Activated CD4-positive, CD25-positive, alpha-beta regulatory T cell treated with anti-CD3 and anti-CD28 coated beads, Interleukin-2, amount 50 U/mL, for 16 hours (primary cell): ENCODE data around the gene MYO5B.

Experiments used
- DNase-seq: peaks from one replicate; pipeline ENCODE4 v3.0.0-alpha.2; 2020; ENCODE audit warnings: low read depth, low spot score

The MYO5B gene

DNA sequence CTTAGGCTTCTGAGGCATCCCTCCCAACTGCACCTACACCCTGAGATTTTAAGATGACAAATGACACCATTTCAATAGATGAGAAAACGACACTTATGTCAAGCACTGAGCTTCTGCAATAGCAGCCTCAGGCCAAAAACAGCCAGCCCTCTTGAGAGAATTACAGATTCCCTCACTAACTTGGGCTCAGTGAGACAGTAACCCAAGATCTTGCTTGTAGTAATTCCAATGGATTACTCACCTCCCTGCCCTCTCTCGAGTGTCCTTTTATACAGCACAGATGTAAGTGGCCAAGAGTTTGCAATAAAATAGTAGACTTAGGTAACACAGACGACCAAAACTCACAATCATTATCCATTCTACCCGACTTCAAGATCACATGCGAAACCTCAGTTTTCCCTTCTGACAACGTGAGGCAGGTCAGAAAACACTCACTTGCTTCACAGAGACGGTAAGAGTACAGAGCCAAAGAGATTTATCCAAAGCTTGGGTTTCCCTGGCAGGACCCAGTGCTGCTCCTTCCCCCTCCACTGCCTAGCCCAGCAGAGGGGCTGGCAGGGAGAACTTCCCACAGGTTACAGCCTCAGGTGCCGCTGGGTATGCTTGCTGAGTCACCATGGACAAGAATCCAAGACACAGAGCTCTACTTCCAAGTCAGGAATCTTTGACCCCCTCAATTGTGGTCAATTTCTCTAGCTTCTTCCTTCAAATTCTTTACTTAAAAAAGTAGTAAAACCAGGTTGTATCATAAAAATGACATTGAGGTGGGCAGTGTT, 181.4 kb downstream of the MYO5B start:
- DNase-seq, result no peak

DNA sequence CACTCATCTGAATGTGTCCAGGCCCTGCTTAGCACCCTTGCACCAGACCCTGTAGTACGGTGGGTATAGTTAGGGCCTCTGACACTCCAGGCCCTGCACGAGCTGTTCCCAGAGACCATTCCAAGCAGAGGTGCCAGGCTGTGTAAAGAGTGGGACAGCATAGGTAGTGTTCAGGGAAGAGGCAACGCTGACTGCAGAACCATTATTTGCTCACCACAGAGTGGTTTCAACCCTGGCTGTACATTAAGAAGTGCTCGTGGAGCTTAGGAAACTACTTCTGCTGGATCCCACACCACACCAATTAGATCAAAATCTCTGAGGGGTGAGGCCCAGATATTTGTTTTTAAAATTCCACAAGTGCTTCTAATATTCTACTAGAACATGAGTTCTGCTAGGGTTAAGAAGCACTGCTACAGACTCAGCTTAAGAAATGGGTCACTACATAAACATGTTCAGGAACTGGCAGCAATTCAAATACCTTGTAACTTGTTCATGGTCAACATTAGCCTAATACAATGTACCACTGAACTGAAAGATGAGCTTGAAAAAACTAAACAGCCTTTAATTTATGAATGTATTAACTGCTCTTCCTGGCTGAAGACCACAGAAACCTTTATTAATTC, 183.0 kb downstream of the MYO5B start:
- DNase-seq, result no peak

DNA sequence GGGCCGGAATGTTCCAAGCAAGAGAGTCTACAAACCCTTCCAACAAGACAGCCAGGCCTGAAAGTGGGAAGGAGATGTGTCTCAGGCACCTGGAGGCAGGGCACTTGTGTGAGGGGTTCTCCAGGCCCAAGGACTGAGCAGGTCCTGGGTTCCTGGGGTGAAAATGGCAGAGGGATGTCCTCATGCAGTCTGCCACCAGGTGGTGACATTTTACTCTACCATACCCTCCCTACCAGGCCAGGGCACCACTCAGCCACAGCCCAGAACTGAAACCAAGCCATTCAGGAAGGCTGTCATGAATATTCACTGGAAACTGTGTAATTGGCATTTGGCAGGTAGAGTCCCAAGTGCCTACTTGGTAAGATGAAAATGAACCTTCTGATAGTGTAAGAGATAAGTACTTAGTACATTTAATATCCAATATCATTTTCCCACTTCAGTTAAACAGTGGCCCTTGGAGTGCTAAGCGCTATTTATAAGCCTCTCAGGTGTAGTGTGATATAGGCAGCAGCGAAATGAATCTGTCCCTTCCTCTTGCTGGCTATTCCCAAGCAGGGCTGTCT, 185.1 kb downstream of the MYO5B start:
- no peak for DNase-seq

GRCh38 chr18:50008306-50008705, 186.6 kb downstream of the MYO5B start:
- no peak for DNase-seq

GRCh38 chr18:50006470-50007046, 188.4 kb downstream of the MYO5B start:
- no peak for DNase-seq

- no peak for DNase-seq
These were observed 190.9 kb downstream of the MYO5B start for GRCh38 chr18:50004013-50004412.

- DNase-seq, result no peak
These were observed 192.2 kb downstream of the MYO5B start for GRCh38 chr18:50002781-50003180.

- no peak for DNase-seq
These were observed 194.7 kb downstream of the MYO5B start for GRCh38 chr18:50000227-50000626.

DNA sequence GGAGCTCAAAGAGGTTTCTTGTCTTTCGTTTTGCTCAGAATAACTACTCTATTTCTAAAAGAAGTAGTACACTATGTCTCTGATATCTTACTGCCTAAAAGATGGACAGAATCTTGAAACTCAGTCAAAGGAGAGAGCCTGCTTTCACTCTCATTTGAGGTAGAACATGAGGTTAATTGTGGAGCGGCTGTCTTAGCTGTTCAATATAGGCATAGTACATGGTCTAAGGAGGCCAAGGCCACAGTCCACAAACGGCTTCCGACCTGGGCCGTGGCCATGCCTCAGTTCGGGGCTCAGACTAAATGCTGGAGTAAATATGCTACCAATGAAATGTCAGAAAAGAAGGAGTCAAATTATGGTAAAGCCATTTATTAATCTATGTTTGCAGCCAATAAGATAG, 195.8 kb downstream of the MYO5B start:
- no peak for DNase-seq

DNA sequence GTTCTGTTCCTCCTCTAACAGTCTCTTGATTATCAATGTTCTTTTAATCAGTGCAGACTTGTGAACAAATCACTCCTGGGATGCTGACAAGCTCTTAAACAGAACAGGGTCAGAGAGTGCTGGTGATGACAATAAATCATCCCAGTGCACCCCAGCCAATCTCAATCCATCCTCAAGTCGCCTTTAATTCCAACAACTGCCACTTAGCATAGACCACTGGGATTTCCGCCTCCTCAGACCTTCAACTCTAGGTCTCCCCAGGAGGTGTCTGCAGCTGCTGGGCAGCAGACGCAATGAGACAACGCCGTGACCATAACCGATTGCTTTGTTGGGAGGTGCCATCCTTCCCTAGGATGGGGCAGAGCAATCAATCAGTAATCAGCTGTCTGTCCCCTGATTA, 197.4 kb downstream of the MYO5B start:
- DNase-seq, result no peak

DNA sequence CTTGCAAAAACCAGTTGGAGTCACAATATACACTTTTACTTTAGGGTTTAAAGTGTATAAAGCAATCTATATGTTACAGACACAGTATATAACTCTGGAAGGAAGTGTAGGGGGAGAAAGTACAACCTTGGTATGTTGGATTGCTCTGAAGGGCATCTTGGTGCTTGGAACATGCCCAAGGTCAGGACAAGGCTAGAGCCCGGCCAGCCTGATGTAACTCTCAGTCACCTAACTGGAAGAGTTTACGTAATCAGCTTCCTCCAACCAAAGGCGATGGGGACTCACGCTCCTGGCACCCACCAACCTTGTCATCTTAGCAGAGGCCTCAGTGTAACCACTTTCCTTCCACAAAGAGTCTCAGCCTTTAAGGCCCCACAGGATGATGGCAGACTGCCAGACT, 200.5 kb downstream of the MYO5B start:
- DNase-seq, result no peak

GRCh38 chr18:49993299-49993698, 201.6 kb downstream of the MYO5B start:
- no peak for DNase-seq

- no peak for DNase-seq
These were observed 206.2 kb downstream of the MYO5B start for GRCh38 chr18:49988733-49989132.

DNA sequence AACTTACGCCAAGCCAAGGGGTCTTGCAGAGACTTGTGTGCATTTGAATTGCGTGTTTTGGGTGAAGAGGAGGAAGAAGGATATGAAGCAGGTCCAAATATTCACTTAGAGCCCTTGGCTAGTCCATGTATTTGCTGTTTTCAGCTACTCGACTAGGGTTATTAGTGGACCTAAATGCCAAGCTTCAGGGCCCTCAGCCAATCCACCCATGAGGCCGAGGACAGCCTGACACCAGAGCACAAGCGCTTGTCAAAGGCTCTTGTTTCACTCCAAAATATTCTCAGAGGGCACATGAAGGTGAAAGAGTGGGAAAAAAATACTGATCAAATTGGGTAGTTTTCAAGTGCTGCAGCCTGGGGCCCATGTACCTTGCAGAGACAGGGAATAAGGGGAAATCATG, 206.8 kb downstream of the MYO5B start:
- DNase-seq, result no peak

DNA sequence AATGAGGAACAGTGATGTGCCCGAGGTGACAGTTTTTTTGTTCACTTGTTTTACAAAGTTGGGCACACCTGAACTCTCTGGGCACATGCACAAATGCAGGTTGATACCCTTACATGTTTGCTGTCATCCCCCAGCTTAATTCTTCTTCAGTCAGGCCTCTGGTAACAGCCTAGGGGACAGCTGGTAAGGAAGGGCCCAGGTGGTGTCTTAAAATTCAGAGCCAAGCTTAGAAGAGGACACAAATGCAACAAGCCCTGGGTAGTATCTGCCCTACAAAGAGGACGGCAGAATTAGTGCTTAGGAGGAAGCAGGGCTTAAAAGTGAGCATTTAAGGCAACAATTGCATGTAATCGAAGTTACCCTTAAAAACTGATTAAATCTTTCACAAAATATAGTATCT, 209.7 kb downstream of the MYO5B start:
- DNase-seq, result no peak

DNA sequence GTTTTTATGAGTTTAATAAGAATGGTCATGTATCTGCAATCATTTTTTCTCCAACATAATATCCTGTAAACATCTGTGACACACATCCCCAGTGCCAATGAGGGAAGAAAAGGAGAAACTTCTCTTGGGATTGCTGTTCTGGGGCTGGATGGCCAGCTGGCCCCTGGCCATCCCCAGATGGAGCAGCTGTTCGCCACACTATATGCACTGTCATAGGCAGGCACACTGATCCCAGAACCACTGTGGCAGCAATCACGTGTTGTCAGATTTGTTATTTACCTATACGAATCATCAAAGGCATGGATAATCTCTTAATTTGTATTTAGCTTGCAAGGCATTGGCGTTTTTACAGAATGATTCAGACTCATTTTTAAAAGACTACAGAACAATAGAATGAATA, 214.1 kb downstream of the MYO5B start:
- DNase-seq, result no peak

GRCh38 chr18:49976795-49977560, 218.0 kb downstream of the MYO5B start:
- DNase-seq, result no peak

DNA sequence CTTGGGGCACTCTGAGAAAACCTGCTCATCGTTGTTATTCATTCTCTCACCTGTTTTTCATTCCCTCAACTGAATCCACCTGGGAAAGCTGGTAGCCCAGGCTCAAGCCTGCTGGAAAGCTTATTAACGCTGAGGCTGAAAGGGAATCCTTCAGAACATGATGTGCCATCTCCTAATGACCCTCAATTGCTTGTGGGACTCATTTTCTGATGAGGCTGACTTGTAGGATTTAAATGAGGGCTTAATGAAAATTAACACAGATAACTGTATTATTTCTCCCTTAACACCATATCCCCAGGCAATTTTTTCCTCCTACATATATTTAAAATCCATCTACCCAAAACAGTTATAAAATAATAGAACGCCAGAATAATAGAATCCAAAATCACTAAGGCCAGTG, 218.9 kb downstream of the MYO5B start:
- DNase-seq, result no peak

GRCh38 chr18:49974079-49974478, 220.9 kb downstream of the MYO5B start:
- no peak for DNase-seq

DNA sequence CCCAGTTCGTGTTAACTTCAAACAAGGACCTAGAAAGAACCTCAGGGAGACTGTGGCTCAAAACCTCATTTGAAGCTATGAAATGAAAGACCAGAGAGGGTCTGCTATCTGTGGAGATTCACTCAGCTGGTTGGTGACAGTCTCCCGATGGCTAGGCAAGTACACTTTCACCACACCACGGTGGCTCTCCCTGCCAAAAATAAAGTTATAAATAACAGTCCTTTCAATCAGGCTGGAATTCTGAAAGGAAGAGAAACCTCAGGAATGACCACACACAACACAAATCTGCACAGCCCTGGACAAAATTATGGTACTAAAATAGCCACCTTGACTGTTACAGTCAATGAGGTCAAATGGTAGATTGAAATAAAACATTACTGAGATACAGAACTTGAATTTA, 221.4 kb downstream of the MYO5B start:
- DNase-seq, result no peak

- DNase-seq, result no peak
These were observed 222.4 kb downstream of the MYO5B start for GRCh38 chr18:49972535-49972934.

- no peak for DNase-seq
These were observed 223.5 kb downstream of the MYO5B start for GRCh38 chr18:49971462-49971861.
